Trophoblast cell (in vitro differentiated cells and primary cell): ENCODE measurements around the gene POLR3G.

Experiments used
- DNase-seq, 2 donors: peaks; one replicate each; pipeline ENCODE4 v3.0.0-alpha.2; 2016
- H2AFZ ChIP-seq: 2 replicates; pipeline ENCODE4 v1.6.1; 2013; ENCODE audit warnings: low read length, moderate library complexity, mild to moderate bottlenecking; ENCODE audit not compliant: insufficient read depth, poor library complexity
- H2AK5ac ChIP-seq: 2 replicates; pipeline ENCODE4 v1.6.1; 2013; ENCODE audit warnings: mild to moderate bottlenecking, low read length
- H2BK120ac ChIP-seq: 2 replicates; pipeline ENCODE4 v1.6.1; 2013; ENCODE audit warnings: low read length, mild to moderate bottlenecking, moderate library complexity; ENCODE audit not compliant: insufficient read depth, poor library complexity
- H2BK12ac ChIP-seq: 2 replicates; pipeline ENCODE4 v1.6.1; 2013; ENCODE audit warnings: mild to moderate bottlenecking, low read length, moderate library complexity
- H2BK5ac ChIP-seq: 2 replicates; pipeline ENCODE4 v1.6.1; 2013; ENCODE audit warnings: low read length, low read depth, moderate library complexity, mild to moderate bottlenecking; ENCODE audit not compliant: poor library complexity
- H3K14ac ChIP-seq: 2 replicates; pipeline ENCODE4 v1.6.1; 2013; ENCODE audit warnings: mild to moderate bottlenecking, low read length
- H3K18ac ChIP-seq: 2 replicates; pipeline ENCODE4 v1.6.1; 2013; ENCODE audit warnings: mild to moderate bottlenecking, low read length
- H3K23ac ChIP-seq: 2 replicates; pipeline ENCODE4 v1.6.1; 2013; ENCODE audit warnings: low read length
- H3K27ac ChIP-seq: 2 replicates; pipeline ENCODE4 v1.5.1; 2013; ENCODE audit warnings: low read depth, mild to moderate bottlenecking, inconsistent platforms, low read length, moderate library complexity
- H3K27me3 ChIP-seq: 2 replicates; pipeline ENCODE4 v1.6.1; 2013; ENCODE audit warnings: inconsistent platforms, mild to moderate bottlenecking, low read length, moderate library complexity; ENCODE audit not compliant: insufficient read depth
- H3K36me3 ChIP-seq, 2 experiments: 1 replicate in 1 of 2; 2 replicates in 1 of 2; pipeline ENCODE4 v1.6.1; 2013; ENCODE audit warnings: low read length in 2 of 2, mild to moderate bottlenecking in 2 of 2, moderate library complexity in 1 of 2; ENCODE audit not compliant: insufficient read depth in 2 of 2, control insufficient read depth in 1 of 2
- H3K4ac ChIP-seq: 2 replicates; pipeline ENCODE4 v1.6.1; 2013; ENCODE audit warnings: low read depth, mild to moderate bottlenecking, low read length, moderate library complexity
- H3K4me1 ChIP-seq, 2 experiments: 1 replicate in 1 of 2; 2 replicates in 1 of 2; pipeline ENCODE4 v1.6.1; 2013; ENCODE audit warnings: low read length in 2 of 2, mild to moderate bottlenecking in 2 of 2, moderate library complexity in 1 of 2; ENCODE audit not compliant: insufficient read depth in 2 of 2, control insufficient read depth in 1 of 2
- H3K4me2 ChIP-seq: 2 replicates; pipeline ENCODE4 v1.6.1; 2013; ENCODE audit warnings: inconsistent platforms, mild to moderate bottlenecking, low read length, moderate library complexity
- H3K4me3 ChIP-seq: 2 replicates; pipeline ENCODE4 v1.5.1; 2013; ENCODE audit warnings: mild to moderate bottlenecking, low read depth, low read length, inconsistent platforms
- H3K79me1 ChIP-seq: one replicate; pipeline ENCODE4 v1.6.1; 2013; ENCODE audit warnings: low read length
- H3K79me2 ChIP-seq: 2 replicates; pipeline ENCODE4 v1.6.1; 2013; ENCODE audit warnings: low read length, mild to moderate bottlenecking; ENCODE audit not compliant: control insufficient read depth, insufficient read depth, poor library complexity
- H3K9ac ChIP-seq: 2 replicates; pipeline ENCODE4 v1.6.1; 2013; ENCODE audit warnings: mild to moderate bottlenecking, low read length
- H3K9me3 ChIP-seq: 2 replicates; pipeline ENCODE4 v1.6.1; 2013; ENCODE audit warnings: low read depth, mild to moderate bottlenecking, control low read depth, inconsistent platforms, low read length; ENCODE audit not compliant: insufficient read depth
- H4K12ac ChIP-seq: 2 replicates; pipeline ENCODE4 v1.6.1; 2013; ENCODE audit warnings: low read depth, mild to moderate bottlenecking, low read length, moderate library complexity
- H4K8ac ChIP-seq: 2 replicates; pipeline ENCODE4 v1.6.1; 2013; ENCODE audit warnings: low read depth, mild to moderate bottlenecking, low read length, moderate library complexity
- H4K91ac ChIP-seq: one replicate; pipeline ENCODE4 v1.6.1; 2013; ENCODE audit warnings: low read depth, mild to moderate bottlenecking, low read length, moderate library complexity
- WGBS: extraction: QIAGEN DNeasy Blood & Tissue Kit; methylation state at CpG from one replicate; pipeline ENCODE4 v1.1.7; 2013; ENCODE audit warnings: missing lambda C conversion rate; ENCODE audit not compliant: insufficient read length, insufficient coverage; ENCODE audit errors: extremely low coverage; 5-methylcytosine and 5-hydroxymethylcytosine counted together

Gene POLR3G

DNA sequence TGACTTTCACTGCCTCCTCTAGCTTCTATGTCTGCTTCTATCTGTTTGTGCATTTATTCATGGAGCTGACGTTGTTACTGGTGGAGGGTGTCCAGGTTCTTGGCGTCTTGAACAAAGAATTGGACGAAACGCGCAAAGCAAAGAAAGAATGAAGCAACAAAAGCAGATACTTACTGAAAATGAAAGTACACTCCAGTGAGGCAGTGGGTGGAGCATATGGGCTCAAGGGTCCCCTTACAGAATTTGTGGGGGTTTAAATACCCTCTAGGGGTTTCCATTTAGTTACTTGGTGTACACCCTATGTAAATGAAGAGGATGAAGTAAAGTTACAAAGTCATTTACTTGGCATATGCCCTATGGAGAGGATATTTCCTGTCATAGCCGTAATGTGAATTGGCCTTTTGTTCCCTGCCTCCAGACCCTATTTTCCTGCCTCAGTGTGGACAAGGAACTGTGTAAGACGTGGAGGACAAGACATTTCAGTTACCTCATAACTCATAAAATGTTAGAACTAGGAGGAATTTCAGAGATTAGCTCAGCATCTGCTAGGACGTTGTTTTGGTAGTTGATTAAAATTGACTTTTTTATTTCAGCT is 3.1 kb downstream of the POLR3G start:
- no peak overlapping the region for H2AK5ac ChIP-seq
- H4K8ac ChIP-seq: no peak overlapping the region
- H3K4me1 ChIP-seq: peaks cover 0 to 2% of the 10 kb centered on the region in 2 experiments
- no CpG with 5 or more reads among the region's 8 CpGs for WGBS
- H3K4me2 ChIP-seq: no peak overlapping the region
- no peak overlapping the region for H3K4me3 ChIP-seq
- peaks cover 4% of the 10 kb centered on the region for H3K79me2 ChIP-seq
- H4K12ac ChIP-seq: no peak overlapping the region
- no peak overlapping the region for H3K27ac ChIP-seq
- H2BK5ac ChIP-seq: no peak overlapping the region
- H3K14ac ChIP-seq: no peak overlapping the region
- DNase-seq: no peak
- no peak overlapping the region for H3K23ac ChIP-seq
- H2AFZ ChIP-seq: no peak overlapping the region
- no peak overlapping the region for H2BK12ac ChIP-seq
- no peak overlapping the region for H4K91ac ChIP-seq
- H3K18ac ChIP-seq: no peak overlapping the region
- no peak overlapping the region for H3K9ac ChIP-seq
- no peaks in the 10 kb centered on the region for H3K36me3 ChIP-seq
- peaks cover 7% of the 10 kb centered on the region for H3K79me1 ChIP-seq
- no peaks in the 10 kb centered on the region for H3K9me3 ChIP-seq
- H2BK120ac ChIP-seq: no peak overlapping the region
- H3K4ac ChIP-seq: no peak overlapping the region
- H3K27me3 ChIP-seq: no peaks in the 10 kb centered on the region

DNA sequence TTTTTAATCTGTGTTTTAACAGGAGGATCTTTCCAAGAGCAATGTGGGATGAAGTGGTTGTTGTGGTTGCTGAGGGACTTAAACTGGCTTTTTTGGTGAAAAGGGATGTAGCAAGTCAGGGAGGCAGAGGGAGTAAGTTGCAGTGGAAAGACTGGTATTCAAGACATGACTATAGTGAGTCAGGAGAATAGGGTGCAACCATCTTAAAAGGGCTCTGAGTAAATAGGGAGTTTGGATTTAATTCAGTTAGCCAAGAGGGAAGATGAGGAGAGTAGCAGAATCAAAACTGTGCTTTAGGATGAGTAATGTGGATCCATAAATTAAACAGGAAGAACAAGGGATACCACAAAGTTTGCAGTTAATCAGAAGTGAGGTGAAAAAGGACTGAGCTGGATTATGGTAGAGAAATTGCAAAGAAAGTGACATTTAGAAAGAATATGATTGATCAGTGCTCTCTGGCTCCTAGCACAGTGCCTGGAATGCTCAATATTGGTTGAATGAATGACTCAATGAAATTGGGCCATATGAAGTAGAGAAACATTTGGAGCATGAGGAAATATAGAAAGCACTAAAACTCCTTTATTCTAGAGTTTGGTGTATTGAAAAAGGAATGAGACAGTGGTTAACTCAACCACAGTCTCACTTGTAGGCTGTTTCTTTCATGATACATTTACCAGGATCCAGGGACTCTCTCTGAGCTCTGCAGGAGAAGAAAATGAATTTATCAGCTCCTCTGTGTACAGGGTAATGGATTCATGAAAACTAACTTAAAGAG is 5.1 kb downstream of the POLR3G start:
- Histone ChIP-seq H3K4me3 (no peak overlapping the region), H3K9me3 (no peaks in the 10 kb centered on the region), H3K79me2 (no peaks in the 10 kb centered on the region), H3K23ac (no peak overlapping the region), H4K8ac (no peak overlapping the region), H2BK5ac (no peak overlapping the region), H3K18ac (no peak overlapping the region), H3K4me1 (no peaks in the 10 kb centered on the region), H3K27ac (no peak overlapping the region), H3K27me3 (no peaks in the 10 kb centered on the region), H4K91ac (no peak overlapping the region), H3K4me2 (no peak overlapping the region), H3K79me1 (no peaks in the 10 kb centered on the region), H3K36me3 (no peaks in the 10 kb centered on the region), H4K12ac (no peak overlapping the region), H2BK120ac (no peak overlapping the region), H3K14ac (no peak overlapping the region), H2AFZ (no peak overlapping the region), H3K4ac (no peak overlapping the region), H2AK5ac (no peak overlapping the region), H3K9ac (no peak overlapping the region), H2BK12ac (no peak overlapping the region)
- no peak for DNase-seq

DNA sequence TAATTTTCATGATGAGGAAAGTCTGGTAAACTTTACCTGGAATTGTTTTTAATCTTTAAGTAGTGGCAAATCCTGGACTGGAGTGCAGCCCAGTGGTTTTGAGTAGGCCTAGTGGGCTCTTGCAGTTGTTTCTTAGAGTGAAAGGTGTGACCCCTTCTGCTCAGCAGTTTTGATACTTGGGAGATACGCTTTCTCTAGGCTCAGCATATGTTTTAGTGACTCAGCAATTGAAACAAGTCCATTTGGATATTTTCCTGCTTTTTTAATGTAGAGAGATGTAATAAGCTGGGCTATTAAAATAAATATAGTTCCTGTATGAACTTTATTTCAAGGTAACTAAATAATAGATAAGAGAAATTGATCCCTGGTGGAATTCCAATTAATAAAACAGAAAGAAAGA is 6.0 kb downstream of the POLR3G start:
- no CpG with 5 or more reads among the region's 1 CpG for WGBS

DNA sequence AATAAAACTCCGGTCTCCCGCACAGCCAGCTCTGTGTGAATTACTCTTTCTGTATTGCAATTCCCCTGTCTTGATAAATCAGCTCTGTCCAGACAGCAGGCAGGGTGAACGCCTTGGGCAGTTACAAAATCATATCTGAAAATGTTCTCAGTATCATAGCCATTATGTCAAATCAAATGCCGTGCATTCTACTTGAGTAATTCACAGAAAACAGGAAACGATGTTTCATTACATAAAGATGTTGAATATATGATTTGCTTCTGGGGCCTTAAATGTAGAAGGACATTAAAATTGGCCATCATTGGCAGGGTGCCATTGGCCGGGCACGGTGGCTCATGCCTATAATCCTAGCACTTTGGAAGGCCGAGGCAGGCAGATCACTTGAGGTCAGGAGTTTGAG is 8.5 kb downstream of the POLR3G start:
- Histone ChIP-seq H3K36me3 (no peaks in the 10 kb centered on the region), H2AFZ (no peak overlapping the region), H2BK12ac (no peak overlapping the region), H3K23ac (no peak overlapping the region), H3K27ac (no peak overlapping the region), H3K79me2 (no peaks in the 10 kb centered on the region), H3K27me3 (no peaks in the 10 kb centered on the region), H3K4me2 (no peak overlapping the region), H3K14ac (no peak overlapping the region), H3K9me3 (no peaks in the 10 kb centered on the region), H2BK120ac (no peak overlapping the region), H3K4me1 (no peaks in the 10 kb centered on the region), H3K4ac (no peak overlapping the region), H3K79me1 (no peaks in the 10 kb centered on the region), H4K12ac (no peak overlapping the region), H2AK5ac (no peak overlapping the region), H2BK5ac (no peak overlapping the region), H3K4me3 (no peak overlapping the region), H4K8ac (no peak overlapping the region), H3K9ac (no peak overlapping the region), H4K91ac (no peak overlapping the region), H3K18ac (no peak overlapping the region)
- no peak for DNase-seq
- WGBS: no CpG with 5 or more reads among the region's 8 CpGs

More for the DNA sequence above, 6.0 kb downstream of the POLR3G start:
- H3K9ac ChIP-seq: no peak overlapping the region
- H3K79me1 ChIP-seq: no peaks in the 10 kb centered on the region
- no peaks in the 10 kb centered on the region for H3K36me3 ChIP-seq
- no peak overlapping the region for H3K18ac ChIP-seq
- H3K79me2 ChIP-seq: no peaks in the 10 kb centered on the region
- no peaks in the 10 kb centered on the region for H3K9me3 ChIP-seq
- no peak overlapping the region for H4K12ac ChIP-seq
- H2BK5ac ChIP-seq: no peak overlapping the region
- no peak overlapping the region for H4K8ac ChIP-seq
- H3K4me1 ChIP-seq: no peaks in the 10 kb centered on the region
- no peaks in the 10 kb centered on the region for H3K27me3 ChIP-seq
- no peak overlapping the region for H3K4me3 ChIP-seq
- no peak overlapping the region for H3K4me2 ChIP-seq
- H2AK5ac ChIP-seq: no peak overlapping the region
- DNase-seq: no peak
- no peak overlapping the region for H3K14ac ChIP-seq
- no peak overlapping the region for H2BK120ac ChIP-seq
- H3K23ac ChIP-seq: no peak overlapping the region
- no peak overlapping the region for H3K27ac ChIP-seq
- no peak overlapping the region for H2AFZ ChIP-seq
- H3K4ac ChIP-seq: no peak overlapping the region
- H4K91ac ChIP-seq: no peak overlapping the region
- H2BK12ac ChIP-seq: no peak overlapping the region
